ENCODE measurements around the gene PHKB. TPM values are rescaled to one million over a fixed set of nuclear protein-coding genes. Genes with fewer than 3 reads are reported as not detected.

Gene PHKB
- polyA plus RNA-seq, 1 donor (not counting 4 experiments of a cell fraction or from before 2014, with no cell fraction given) = 71.7 TPM

DNA sequence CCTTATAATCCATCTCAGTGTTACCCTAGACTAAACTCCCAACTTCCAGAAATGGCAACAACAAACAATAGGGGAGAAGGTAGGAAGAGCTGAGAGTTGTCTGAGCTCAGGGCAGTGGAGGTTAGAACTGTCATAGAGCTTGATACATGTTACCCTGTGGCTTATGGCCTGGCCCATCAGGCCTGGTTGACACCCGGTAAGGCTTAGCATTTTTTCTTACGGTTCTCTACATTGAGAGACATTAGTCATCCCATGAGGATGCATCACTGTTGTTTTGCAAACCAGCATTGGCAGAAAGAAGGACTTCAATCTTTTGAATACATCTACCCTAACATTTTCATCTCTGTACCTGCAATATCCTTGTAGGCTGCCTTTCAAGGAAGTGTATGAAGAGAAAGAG lies 226.6 kb downstream of the PHKB start:
- Histone ChIP-seq H3K27ac (ENCODE audit: control insufficient read depth, insufficient read depth, low read length) (no peak overlapping the region), H3K27me3 (ENCODE audit: control insufficient read depth, extremely low read depth, insufficient read depth, low read length) (no peaks in the 10 kb centered on the region), H3K4me2 (ENCODE audit: control insufficient read depth, extremely low read depth, insufficient read depth, low read depth, low read length) (no peak overlapping the region), H3K9ac (ENCODE audit: control insufficient read depth, extremely low read depth, insufficient read depth, low read length) (no peak overlapping the region), H4K20me1 (ENCODE audit: control insufficient read depth, extremely low read depth, insufficient read depth, low read length) (no peaks in the 10 kb centered on the region), H3K9me3 (ENCODE audit: control insufficient read depth, low read depth, low read length) (no peaks in the 10 kb centered on the region), H3K9me1 (ENCODE audit: control insufficient read depth, extremely low read depth, insufficient read depth, low read length) (no peaks in the 10 kb centered on the region), H2AFZ (ENCODE audit: control insufficient read depth, low read length) (no peak overlapping the region), H3K79me2 (ENCODE audit: control insufficient read depth, insufficient read depth, low read length) (no peaks in the 10 kb centered on the region), H3K36me3 (ENCODE audit: control insufficient read depth in 2 of 2, extremely low read depth in 1 of 2, insufficient read depth in 2 of 2, low read length in 2 of 2) (peaks cover 0 to 3% of the 10 kb centered on the region in 2 experiments), H3K4me3 (ENCODE audit: control insufficient read depth in 2 of 3, extremely low read depth in 1 of 3, insufficient read depth in 2 of 3, low read depth in 1 of 3, low read length in 3 of 3) (no peak overlapping the region), H3K4me1 (ENCODE audit: control insufficient read depth, extremely low read depth, insufficient read depth, low read length) (no peaks in the 10 kb centered on the region)
- dilution Hi-C loops (cut with MboI; ENCODE audit: extremely low pct_ligation_motif_present, low sequenced_read_pairs) = no loop called here
- TF ChIP-seq CTCF (optimal IDR thresholded peaks at IDR 0.05 in 1 of 3, IDR thresholded peaks at IDR 0.05 in 1 of 3, conservative IDR thresholded peaks at IDR 0.05 in 1 of 3; ENCODE audit: extremely low read depth in 1 of 3, insufficient read depth in 2 of 3, low read length in 3 of 3) = no peak
- no peak for TF ChIP-seq EZH2 (IDR thresholded peaks at IDR 0.05; ENCODE audit: low read length)
- FAIRE-seq (no peak), DNase-seq (ENCODE audit: low read depth, low spot score) (no peak)

DNA sequence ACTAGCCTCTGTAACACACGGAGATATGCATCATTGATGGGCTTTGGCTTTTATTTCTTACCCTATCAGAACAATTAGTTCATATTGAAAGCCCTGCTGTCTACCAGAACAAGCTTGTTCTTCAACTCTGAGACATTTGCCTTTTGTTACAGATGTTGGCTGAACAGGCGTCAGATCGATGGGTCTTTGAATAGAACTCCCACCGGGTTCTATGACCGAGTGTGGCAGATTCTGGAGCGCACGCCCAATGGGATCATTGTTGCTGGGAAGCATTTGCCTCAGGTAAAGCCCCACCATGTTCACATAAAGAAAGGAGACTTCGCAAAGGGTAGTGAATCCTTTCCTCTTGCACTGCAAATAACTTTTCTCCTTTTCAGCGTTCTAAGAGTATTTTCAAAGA lies 232.1 kb downstream of the PHKB start:
- dilution Hi-C loops (cut with MboI; ENCODE audit: extremely low pct_ligation_motif_present, low sequenced_read_pairs) = no loop called here
- no peak overlapping the region for H2AFZ ChIP-seq (ENCODE audit: control insufficient read depth, low read length)
- H3K4me2 ChIP-seq (ENCODE audit: control insufficient read depth, extremely low read depth, insufficient read depth, low read depth, low read length) = no peak overlapping the region
- no peak for TF ChIP-seq EZH2 (IDR thresholded peaks at IDR 0.05; ENCODE audit: low read length)
- TF ChIP-seq CTCF (optimal IDR thresholded peaks at IDR 0.05 in 1 of 3, IDR thresholded peaks at IDR 0.05 in 1 of 3, conservative IDR thresholded peaks at IDR 0.05 in 1 of 3; ENCODE audit: extremely low read depth in 1 of 3, insufficient read depth in 2 of 3, low read length in 3 of 3) = no peak
- H3K4me1 ChIP-seq (ENCODE audit: control insufficient read depth, extremely low read depth, insufficient read depth, low read length) = no peaks in the 10 kb centered on the region
- FAIRE-seq = no peak
- no peaks in the 10 kb centered on the region for H4K20me1 ChIP-seq (ENCODE audit: control insufficient read depth, extremely low read depth, insufficient read depth, low read length)
- H3K4me3 ChIP-seq (ENCODE audit: control insufficient read depth in 2 of 3, extremely low read depth in 1 of 3, insufficient read depth in 2 of 3, low read depth in 1 of 3, low read length in 3 of 3) = no peak overlapping the region
- H3K9ac ChIP-seq (ENCODE audit: control insufficient read depth, extremely low read depth, insufficient read depth, low read length) = no peak overlapping the region
- H3K79me2 ChIP-seq (ENCODE audit: control insufficient read depth, insufficient read depth, low read length) = no peaks in the 10 kb centered on the region
- H3K9me3 ChIP-seq (ENCODE audit: control insufficient read depth, low read depth, low read length) = no peaks in the 10 kb centered on the region
- no peak overlapping the region for H3K27ac ChIP-seq (ENCODE audit: control insufficient read depth, insufficient read depth, low read length)
- DNase-seq (ENCODE audit: low read depth, low spot score) = no peak
- no peaks in the 10 kb centered on the region for H3K9me1 ChIP-seq (ENCODE audit: control insufficient read depth, extremely low read depth, insufficient read depth, low read length)
- no peaks in the 10 kb centered on the region for H3K27me3 ChIP-seq (ENCODE audit: control insufficient read depth, extremely low read depth, insufficient read depth, low read length)
- peaks cover 9 to 11% of the 10 kb centered on the region in 2 experiments for H3K36me3 ChIP-seq (ENCODE audit: control insufficient read depth in 2 of 2, extremely low read depth in 1 of 2, insufficient read depth in 2 of 2, low read length in 2 of 2)
